ENCODE results near the gene GRM7.

The GRM7 gene

GRCh38 chr3:7682822-7683229, 821.9 kb downstream of the GRM7 start:
- DNase-seq = no peak

GRCh38 chr3:7683426-7683825, 822.5 kb downstream of the GRM7 start:
- DNase-seq = no peak

- DNase-seq = no peak
These were observed 823.3 kb downstream of the GRM7 start for GRCh38 chr3:7684182-7684715.

DNA sequence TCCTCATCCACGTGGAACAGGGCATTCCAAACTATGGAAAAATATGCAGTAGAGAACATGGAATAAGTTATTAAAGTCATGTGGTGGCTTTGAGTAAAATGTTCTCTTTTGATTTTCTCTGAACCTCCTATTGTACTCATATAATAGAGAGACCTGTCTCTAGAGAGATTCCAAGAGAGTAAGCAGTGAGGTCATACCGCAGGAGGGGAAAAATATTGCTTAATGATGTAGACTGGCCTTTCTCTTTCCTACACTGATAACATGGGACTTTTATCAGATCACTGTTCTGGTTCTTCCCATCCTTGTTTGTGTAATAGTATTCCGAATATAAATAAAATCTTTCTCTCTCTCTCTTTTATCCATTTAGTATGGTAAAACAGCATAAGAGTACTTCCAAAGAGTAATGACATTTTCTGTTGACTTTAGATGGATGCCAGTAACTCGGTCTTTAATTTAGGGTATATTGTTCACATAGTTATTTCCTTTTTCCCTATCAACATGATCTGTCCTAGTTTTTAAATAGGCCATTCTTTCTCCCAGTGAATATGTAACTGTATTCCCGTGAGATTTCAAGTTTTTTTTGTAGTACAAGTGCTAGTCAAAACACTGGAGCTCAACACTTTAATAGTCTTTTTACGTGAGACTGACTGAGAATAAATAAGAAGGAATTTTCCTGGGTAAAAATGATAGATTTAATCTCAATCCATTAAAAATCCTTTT, 826.7 kb downstream of the GRM7 start:
- DNase-seq = no peak

DNA sequence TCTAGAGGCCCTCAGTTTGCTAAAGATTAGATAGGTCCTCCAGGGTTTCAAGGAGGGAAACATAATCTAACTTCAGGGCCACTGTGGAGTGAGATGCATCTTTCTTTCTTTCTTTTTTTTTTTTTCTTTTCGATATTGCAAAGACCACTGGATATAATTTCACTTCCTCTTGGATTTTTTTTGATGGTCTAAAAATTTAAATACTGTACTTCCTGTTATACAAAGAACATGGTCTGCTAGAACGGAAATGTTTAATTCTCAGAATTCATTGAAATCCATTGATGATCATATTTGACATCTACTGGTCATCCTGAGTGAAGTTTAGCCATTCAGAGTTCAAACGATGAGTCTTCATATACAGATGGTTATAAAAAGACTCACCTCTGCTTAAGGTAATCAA, 832.0 kb downstream of the GRM7 start:
- no peak for DNase-seq

DNA sequence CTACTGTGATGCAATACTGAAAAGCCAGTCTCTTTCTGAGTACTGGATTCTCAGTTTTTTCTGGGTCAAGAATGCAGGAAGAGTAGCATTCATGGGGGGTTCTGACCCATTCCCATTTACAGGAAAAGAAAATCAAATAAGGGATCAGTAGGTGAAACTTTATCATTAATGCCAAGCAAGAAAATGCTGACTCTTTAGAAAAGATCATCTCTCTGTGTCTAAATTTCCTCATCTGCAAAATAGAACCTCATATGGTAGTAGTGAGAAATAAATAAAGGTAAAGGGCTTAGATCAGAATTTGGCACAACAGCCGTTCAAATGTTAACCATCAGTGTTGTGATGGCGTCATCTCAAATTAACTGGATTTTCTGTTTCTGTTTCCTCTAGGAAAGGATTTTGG, 833.1 kb downstream of the GRM7 start:
- DNase-seq = no peak

- peak; percentile 21 for DNase-seq
These were observed 834.1 kb downstream of the GRM7 start for GRCh38 chr3:7695049-7695448.

- no peak for DNase-seq
These were observed 835.4 kb downstream of the GRM7 start for GRCh38 chr3:7696320-7696719.

GRCh38 chr3:7697548-7697947, 836.6 kb downstream of the GRM7 start:
- no peak for DNase-seq

- peak; percentile 22 for DNase-seq
These were observed 839.6 kb downstream of the GRM7 start for GRCh38 chr3:7700539-7700938.

DNA sequence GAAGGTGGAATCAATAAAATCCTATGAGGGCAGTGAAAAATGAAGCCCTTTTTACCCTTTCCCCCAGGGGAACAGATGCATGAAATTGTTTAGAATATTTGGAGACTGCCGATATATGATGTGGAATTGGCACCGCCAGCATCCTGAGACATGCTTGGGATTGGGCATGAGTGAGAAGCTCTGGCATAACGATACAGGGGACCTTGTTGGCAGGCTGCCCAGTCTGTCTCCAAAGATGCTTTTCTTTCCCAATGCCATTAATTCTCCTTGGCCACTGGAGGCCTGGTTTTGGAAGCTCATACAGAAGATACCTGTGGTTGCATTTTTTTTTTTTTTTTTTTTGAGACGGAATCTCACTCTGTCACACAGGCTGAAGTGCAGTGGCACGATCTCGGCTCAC, 840.1 kb downstream of the GRM7 start:
- no peak for DNase-seq

GRCh38 chr3:7707187-7707586, 846.3 kb downstream of the GRM7 start:
- no peak for DNase-seq

DNA sequence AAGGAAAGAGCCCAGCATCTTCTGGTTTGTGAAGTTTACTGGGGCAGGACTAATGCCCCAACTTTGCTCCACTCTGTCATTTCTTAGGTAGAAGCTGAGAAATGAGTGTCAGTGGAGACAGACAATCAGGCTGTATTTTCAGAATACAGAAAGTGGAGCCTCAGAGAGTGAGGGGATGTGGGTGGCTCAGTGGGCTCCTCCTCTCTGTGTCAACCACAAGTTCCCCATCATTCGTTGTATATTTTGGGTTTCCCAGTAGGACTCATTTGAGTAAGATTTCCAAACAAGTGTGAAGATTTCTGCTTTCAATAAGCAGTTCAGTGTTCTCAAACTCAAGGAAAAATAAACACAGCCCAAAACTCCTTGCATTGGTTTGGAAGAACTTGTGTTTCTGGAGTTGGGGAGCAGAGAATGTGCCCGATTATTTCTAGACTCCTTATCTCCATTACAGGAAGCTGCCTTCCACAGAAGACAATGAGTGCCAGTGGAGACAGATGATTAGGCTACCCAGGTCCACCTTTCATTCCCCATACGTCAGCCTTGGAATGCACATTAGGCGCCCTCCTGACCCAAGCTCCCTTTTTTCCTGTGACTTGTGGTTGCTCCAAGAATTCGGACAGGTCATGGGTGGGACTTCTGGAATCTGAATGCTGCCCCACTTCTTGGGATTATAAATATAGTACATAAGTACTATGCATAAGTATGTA, 848.6 kb downstream of the GRM7 start:
- no peak for DNase-seq

DNA sequence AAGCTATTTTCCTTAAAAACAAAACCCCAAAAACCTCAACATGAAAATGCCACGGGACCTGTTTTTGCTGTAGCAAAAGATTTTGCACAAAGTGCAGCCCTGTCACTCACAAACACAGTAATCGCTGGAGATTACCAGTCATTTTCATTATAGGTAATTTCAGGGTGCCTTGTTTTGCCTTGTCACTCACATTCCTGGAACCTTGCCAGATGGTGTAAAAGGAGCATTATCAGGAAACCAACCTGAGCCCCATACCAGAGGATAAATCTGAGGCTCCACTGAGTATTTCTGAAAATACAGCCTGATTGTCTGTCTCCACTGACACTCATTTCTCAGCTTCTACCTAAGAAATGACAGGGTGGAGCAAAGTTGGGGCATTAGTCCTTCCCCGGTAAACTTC, 849.4 kb downstream of the GRM7 start:
- DNase-seq = no peak

GRCh38 chr3:7713724-7714123, 852.8 kb downstream of the GRM7 start:
- no peak for DNase-seq

- DNase-seq = no peak
These were observed 859.9 kb downstream of the GRM7 start for GRCh38 chr3:7720649-7721297.

- no peak for DNase-seq
These were observed 861.0 kb downstream of the GRM7 start for GRCh38 chr3:7721869-7722268.

DNA sequence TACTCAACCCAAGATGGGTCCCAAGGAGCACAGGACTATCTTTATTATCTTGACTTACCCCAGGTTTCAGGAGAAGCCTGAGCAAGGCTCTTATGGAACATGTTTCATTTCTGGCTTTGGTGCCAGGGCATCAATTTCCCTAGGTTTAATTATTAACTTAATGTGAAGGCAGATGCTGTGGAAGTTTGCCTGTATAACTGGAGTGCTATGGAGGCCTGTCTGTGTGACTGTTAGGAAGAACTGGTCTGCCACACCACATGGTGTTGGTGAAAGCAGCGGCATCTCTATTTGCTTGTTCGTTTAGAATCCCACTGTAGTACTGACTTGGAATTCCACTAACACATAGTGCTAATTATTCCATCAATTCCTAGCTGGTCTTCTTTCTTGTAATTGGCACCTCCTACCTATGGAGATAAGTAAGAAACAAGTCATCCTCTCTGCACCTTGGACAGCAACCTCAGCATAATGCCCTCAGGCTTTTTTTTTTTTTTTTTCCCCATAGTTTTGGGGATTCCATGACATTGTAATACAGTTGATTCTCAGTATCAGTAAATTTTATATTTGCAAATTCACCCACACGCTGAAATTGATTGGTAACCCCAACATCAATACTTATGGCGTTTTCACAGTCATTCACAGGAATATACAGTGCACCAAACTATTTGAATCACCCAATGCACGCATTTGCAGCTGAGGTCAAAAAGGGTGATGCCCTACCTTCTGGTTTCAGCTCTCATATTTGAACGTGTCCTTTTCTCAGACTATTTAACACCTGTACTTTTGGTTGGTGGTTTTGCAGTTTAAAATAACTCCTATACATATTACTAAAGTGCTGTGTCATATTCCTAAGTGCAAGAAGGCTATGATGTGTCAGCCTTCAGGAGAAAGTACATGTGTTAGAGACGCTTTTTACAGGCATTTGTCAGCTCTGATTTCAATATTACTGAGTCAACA, 867.9 kb downstream of the GRM7 start:
- no peak for DNase-seq

GRCh38 chr3:7733933-7734332, 873.0 kb downstream of the GRM7 start:
- no peak for DNase-seq

DNA sequence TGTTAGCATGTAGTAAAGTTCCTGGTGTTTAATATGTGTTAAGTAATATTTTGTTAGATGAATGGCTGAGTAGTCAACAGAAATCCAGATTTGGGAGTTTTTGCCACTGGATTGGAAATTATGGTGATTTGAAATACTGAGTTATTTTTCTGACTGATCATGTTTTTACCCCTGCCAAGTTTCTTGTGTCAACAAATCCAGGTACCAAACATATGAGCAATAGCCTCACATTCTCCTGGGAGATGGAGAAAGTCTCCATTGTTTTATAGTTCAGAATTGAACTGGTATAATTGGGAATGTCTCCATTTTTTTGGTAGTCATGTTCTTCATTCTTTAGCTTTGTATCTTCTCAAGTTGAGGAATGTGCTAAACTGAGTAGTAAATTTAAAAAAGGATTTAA, 873.5 kb downstream of the GRM7 start:
- DNase-seq = no peak

- DNase-seq = no peak
These were observed 876.3 kb downstream of the GRM7 start for GRCh38 chr3:7737263-7737662.

- DNase-seq = no peak
These were observed 878.8 kb downstream of the GRM7 start for GRCh38 chr3:7739754-7740153.

- no peak for DNase-seq
These were observed 879.5 kb downstream of the GRM7 start for GRCh38 chr3:7740458-7740857.

All from midbrain (tissue), 1 donor.